ENCODE measurements around the gene CARS1. TPM values are rescaled to one million over a fixed set of nuclear protein-coding genes. Genes with fewer than 3 reads are reported as not detected.

CARS1 gene
- total and polyA plus RNA-seq, 2 of the 8 experiments (the other 6 are each of a cell fraction or from before 2014, with no cell fraction given), result 44.1 to 100 TPM

GRCh38 chr11:3057069-3057963 lies at the start of gene CARS1 (continued):
- TF ChIP-seq CTCF (IDR thresholded peaks at IDR 0.05; ENCODE audit: control extremely low read depth in 1 of 3, insufficient read depth in 1 of 3, low read depth in 1 of 3, low read length in 3 of 3) (no peak), RXRA (IDR thresholded peaks at IDR 0.05; ENCODE audit: insufficient read depth, low read depth, low read length) (no peak), TAF7 (optimal IDR thresholded peaks at IDR 0.05; ENCODE audit: borderline replicate concordance, low read depth, low read length) (peak; percentile 50), MAX (IDR thresholded peaks at IDR 0.05) (peak; percentile 62), SAP30 (IDR thresholded peaks at IDR 0.05; ENCODE audit: insufficient read depth, insufficient replicate concordance, low read length) (no peak), CREB1 (IDR thresholded peaks at IDR 0.05) (peak; percentile 49; the same call in 1 of the 2 replicates), SRF (IDR thresholded peaks at IDR 0.05; ENCODE audit: low read depth, low read length) (no peak), SP4 (IDR thresholded peaks at IDR 0.05; ENCODE audit: low read length) (no peak), POLR2A (IDR thresholded peaks at IDR 0.05; ENCODE audit: control extremely low read depth in 1 of 2, low read depth in 2 of 2, low read length in 2 of 2) (peak; percentile 41 to 53; a peak in 2 of 3 replicates), CHD1 (IDR thresholded peaks at IDR 0.05; ENCODE audit: low read depth, low read length) (no peak), RAD21 (IDR thresholded peaks at IDR 0.05 in 1 of 2, conservative IDR thresholded peaks at IDR 0.05 in 1 of 2; ENCODE audit: low read depth in 2 of 2, low read length in 2 of 2) (no peak), YY1 (IDR thresholded peaks at IDR 0.05; ENCODE audit: low read depth, low read length) (peak; percentile 82), SP2 (IDR thresholded peaks at IDR 0.05; ENCODE audit: low read length) (no peak), FOSL1 (IDR thresholded peaks at IDR 0.05; ENCODE audit: insufficient read depth, low read depth, low read length) (no peak), HDAC2 (IDR thresholded peaks at IDR 0.05; ENCODE audit: borderline replicate concordance in 1 of 2, low read depth in 2 of 2, low read length in 2 of 2) (peak; percentile 37 to 90; a peak in 2 of 4 replicates), CEBPB (IDR thresholded peaks at IDR 0.05; ENCODE audit: low read depth, low read length) (peak; percentile 98), KDM4A (IDR thresholded peaks at IDR 0.05; ENCODE audit: low read depth, low read length, severe bottlenecking) (peak; percentile 95), GTF2F1 (IDR thresholded peaks at IDR 0.05; ENCODE audit: borderline replicate concordance, low read depth, low read length) (no peak), ATF2 (IDR thresholded peaks at IDR 0.05; ENCODE audit: low read length) (no peak)
